Measurements from ENCODE around the gene OR8K5. TPM values are rescaled to one million over a fixed set of nuclear protein-coding genes. Genes with fewer than 3 reads are reported as not detected.
"Not testable (repeated sequence)": the region's sequence is repeated elsewhere in the genome, so short reads cannot be mapped to it uniquely, and the experiment has no call there.

The OR8K5 gene, protein sequence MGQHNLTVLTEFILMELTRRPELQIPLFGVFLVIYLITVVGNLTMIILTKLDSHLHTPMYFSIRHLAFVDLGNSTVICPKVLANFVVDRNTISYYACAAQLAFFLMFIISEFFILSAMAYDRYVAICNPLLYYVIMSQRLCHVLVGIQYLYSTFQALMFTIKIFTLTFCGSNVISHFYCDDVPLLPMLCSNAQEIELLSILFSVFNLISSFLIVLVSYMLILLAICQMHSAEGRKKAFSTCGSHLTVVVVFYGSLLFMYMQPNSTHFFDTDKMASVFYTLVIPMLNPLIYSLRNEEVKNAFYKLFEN
- total RNA-seq, result not detected
- long read RNA-seq, result 0 reads

DNA sequence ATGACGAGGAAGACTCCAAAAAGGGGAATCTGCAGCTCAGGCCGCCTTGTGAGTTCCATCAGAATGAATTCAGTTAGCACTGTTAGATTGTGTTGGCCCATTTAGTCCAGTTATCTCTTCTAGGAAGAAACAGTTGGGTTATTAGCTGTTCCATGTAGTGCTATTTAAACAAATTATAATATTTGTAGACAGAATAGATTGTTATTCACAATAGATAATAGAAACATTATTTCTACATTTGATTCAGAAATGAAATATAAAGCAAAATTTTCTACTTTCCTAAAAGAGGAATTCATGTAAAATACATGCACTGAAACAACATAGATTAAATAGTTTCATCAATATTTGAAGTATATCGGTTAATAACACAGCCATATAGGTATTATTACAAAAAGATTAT lies at the start of gene OR8K5:
OR8K5 (minus strand) TSS at position 101 of the 400 bp plus-strand sequence; CDS start at position 101, 0 bp downstream.
- DNase-seq (no peak), ATAC-seq (no peak)
- intact Hi-C loops (cut with micrococcal nuclease), result no loop called here

DNA sequence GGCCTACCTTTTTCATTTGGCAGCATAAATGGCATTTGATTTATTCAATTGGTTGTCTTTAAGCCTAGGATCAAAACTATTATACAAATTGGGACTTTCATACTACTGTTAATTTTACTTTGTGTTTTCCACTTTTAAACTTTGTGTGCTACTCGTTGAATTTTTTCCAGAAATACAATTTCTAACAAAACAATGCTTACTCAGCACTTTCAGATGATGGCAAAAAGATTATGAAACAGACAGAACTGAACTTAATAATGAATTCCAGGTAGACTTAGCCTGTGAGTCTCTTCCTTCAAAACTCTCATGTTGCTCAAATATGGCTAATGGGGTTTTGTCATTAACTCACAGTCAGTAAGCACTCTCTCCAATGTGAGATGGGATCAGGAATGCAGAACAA lies 47.7 kb upstream of the OR8K5 start:
- no peak for ATAC-seq
- intact Hi-C loops (cut with micrococcal nuclease), result no loop called here
- no peak for DNase-seq

DNA sequence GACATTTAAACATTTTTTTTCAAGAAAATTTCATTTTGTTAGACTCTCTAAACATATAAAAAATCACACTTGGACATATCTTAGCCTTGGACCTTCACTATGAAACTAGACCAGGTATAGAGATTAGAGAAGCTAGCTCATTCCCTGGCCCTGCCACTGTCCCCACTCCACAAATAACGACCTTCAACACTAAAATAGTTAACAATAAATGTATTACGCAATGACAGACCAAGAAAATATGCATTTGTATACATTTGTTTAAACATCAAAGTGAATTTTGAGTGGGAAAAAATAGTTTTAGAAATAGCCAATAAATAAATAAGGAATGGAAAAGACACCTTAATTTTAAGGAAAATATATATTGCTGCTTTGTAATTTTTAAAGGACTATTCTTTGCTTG lies 37.2 kb upstream of the OR8K5 start:
- intact Hi-C loops (cut with micrococcal nuclease), result no loop called here
- DNase-seq (no peak), ATAC-seq (no peak)

DNA sequence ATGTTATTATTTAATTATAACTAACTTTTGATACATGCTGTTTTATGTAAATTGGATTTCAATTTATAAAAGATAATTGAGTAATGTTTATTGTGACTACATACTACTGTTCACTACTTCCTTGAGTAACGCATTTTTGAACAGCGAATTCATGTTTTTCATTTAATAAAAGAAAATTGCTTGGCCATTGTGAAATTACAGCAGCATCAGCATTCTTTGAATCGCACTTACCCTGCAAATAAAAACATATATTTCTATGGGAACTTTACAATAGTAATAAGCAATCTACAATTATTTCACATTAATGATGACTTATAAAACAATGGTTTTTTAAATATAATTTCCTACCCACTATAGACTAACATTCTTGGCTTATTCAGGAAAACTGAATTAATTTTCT lies 36.6 kb upstream of the OR8K5 start:
- DNase-seq, result no peak
- no peak for ATAC-seq
- intact Hi-C loops (cut with micrococcal nuclease), result no loop called here

DNA sequence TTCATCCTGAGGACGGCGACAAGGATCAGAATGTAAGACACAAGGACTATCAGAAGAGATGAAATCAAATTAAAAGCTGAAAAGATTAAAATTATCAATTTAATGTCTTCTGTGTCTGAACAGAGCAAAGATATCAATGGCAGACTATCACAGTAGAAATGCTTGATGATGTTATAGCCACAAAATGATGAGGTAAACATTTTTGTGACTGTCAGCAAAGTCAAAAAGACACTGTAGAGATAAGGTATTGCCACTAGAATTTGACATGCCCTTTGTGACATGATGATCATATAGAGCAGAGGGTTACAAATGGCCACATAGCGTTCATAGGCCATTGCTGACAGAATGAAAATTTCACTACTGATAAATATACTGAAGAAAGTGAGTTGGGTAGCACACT lies 28.5 kb upstream of the OR8K5 start:
- intact Hi-C loops (cut with micrococcal nuclease), result no loop called here
- no peak for ATAC-seq
- DNase-seq, result no peak

DNA sequence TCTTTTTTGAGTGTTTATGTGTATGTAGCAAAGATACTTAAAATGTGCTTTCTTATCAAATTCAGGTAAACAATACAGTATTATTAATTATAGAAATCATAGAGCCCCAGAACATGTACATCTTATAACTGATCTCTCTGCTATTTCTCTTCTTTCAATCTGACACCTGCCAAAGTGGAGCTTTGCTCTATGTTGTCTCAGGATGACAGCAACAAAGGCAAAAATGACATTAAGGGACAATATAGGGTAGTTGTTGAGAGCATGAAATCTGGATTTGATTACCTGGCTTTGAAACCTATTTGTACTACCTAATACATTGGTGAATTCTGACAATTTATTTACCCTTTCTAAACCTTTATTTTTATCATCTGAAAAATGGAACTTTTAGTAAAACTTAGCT lies 23.3 kb upstream of the OR8K5 start:
- DNase-seq (no peak), ATAC-seq (no peak)
- intact Hi-C loops (cut with micrococcal nuclease), result no loop called here

DNA sequence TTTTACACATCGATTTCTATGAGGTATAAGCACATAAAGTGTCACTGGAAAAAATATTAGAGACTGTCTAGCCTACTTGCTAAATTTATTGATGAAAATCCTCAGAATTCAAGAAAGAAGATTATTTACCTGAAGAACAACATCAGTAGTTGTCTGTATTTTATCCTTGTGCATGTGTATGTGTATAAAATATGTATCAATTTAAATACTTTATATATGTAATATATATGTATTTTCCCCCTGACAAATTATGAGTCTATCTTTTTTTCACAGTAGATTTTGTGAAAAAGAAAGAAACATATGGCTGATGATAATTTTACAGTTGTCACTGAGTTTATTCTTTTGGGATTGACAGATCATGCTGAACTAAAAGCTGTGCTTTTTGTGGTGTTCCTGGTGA lies 16.2 kb upstream of the OR8K5 start, which contains the start of gene OR5J2:
OR5J2 (plus strand) TSS at position 301 of the 400 bp plus-strand sequence; CDS start at position 301, 0 bp downstream.
- ATAC-seq, result no peak
- DNase-seq, result no peak
- intact Hi-C loops (cut with micrococcal nuclease), result no loop called here

DNA sequence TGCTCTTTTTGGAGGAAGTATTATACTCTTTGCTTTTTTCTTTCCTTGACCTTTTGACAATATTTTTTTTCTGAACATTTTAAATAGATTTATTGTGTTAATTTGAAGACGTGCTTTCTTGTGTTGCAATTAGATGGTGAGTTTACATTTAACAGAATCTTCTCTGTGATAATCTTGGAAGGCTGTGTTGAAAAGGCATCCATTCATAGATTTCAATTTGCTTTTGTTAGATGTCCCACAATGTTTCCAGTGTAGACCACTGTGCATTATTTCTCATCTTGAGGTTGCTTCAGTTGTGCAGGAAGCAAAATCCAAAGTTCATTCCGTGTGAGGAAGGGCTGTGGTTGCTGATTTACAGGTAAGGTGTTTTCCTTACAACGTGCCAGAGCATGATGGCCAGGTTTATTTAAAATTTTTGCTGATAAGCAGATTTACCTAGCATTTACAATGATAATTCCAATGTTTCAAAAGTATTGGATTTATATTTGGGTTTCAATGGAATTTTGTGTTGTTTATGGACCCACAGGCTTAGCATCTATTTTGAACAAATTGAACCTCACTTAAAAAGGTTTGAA lies 12.2 kb upstream of the OR8K5 start:
- DNase-seq (no peak), ATAC-seq (no peak)
- intact Hi-C loops (cut with micrococcal nuclease), result no loop called here

DNA sequence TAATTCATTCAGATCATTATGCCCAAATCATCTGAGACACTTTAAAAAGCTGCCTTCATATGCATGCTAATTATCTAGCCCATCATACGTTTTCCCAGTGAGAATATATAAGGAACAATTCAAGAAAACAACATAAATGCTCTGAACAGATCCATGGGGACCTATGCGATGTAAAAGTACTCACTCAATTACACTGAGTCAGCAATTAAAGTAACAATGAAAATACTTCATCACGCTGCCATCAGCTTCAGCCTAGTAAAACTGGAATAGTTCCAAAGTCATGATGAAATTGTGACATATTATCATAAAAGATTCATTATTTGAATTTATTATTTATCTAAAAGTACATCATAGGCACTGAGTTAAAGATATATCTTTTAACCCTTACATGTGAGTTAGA lies 3.7 kb upstream of the OR8K5 start:
- ATAC-seq, result no peak
- intact Hi-C loops (cut with micrococcal nuclease), result no loop called here

DNA sequence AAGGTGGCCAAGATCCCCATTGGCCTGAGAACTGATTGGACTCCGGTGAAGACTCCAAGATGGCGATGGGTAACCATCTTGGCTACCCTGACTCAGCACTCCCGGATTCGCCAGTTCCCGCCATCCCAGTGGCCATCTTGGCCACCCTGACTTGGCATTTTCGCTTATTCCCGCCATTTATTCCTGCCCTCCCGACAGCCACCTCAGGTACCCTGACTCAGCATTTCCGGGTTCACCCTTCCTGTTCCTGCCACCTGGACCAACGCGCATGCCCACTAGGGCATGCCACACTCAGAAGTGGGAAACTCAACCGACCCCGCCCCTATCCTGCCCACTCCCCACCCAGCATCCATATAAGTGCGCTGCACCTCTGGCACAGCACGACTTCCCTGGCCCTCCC lies 7.8 kb downstream of the OR8K5 start:
- intact Hi-C loops (cut with micrococcal nuclease), result no loop called here
- DNase-seq (no peak), ATAC-seq (no peak)

More for the DNA sequence above, 3.7 kb upstream of the OR8K5 start:
- no peak for DNase-seq

DNA sequence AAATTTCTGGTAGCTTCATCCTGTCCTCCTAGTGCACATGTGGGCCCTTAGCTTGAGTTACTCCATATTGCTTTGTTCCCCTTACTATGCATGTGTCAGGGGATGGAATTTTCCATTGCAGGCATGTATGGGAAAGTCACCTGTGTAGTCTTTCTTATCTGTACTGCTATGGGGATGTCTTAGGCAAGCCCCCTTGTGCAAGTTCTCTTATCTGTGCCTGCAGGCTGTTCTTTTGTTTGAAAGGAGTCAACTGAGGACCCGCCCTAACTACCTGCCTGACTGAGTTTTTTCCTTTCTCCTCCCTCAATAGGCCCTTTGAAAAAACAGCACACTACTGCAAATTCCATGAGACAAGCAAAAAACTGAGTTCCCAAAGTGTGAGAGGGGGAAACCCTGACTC lies 8.7 kb downstream of the OR8K5 start:
- intact Hi-C loops (cut with micrococcal nuclease), result no loop called here
- no peak for ATAC-seq
- no peak for DNase-seq

DNA sequence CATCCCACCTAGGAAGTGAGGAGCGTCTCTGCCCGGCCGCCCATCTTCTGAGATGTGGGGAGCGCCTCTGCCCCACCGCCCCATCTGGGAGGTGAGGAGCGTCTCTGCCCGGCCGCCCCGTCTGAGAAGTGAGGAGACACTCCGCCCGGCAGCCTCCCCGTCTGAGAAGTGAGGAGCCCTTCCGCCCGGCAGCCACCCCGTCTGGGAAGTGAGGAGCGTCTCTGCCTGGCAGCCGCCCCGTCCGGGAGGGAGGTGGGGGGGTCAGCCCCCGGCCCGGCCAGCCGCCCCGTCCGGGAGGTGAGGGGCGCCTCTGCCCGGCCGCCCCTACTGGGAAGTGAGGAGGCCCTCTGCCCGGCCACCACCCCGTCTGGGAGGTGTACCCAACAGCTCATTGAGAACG lies 16.4 kb downstream of the OR8K5 start:
- ATAC-seq; DNase-seq; intact Hi-C loops (cut with micrococcal nuclease): not testable (repeated sequence)

DNA sequence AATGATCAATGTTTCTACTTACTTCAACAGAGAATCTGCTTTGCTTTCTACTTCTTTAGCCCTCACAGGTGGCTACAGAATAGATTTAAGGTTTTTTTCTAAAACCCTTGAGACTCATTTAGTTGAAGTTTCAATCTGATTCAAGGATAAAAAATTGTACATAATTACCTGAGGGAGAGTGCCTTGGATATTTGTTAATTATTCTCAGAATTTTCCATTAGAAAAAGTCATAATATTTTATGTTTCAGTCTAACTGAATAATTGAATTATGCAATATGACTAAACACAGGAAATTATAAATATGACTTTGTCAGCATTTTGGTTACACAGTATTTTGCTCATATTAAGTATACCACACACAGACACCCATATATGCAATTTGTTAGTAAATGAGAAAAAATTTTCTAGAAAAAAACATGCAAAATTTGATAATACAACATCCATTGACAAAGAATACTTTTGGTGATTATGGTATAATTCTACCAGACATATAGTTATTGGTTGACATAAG lies 19.9 kb downstream of the OR8K5 start, which contains the start of gene OR8J3:
OR8J3 (minus strand) TSS at position 51 of the 511 bp plus-strand sequence. CDS start 2,483 bp downstream, outside the sequence.
- DNase-seq (no peak), ATAC-seq (no peak)
- intact Hi-C loops (cut with micrococcal nuclease), result no loop called here

DNA sequence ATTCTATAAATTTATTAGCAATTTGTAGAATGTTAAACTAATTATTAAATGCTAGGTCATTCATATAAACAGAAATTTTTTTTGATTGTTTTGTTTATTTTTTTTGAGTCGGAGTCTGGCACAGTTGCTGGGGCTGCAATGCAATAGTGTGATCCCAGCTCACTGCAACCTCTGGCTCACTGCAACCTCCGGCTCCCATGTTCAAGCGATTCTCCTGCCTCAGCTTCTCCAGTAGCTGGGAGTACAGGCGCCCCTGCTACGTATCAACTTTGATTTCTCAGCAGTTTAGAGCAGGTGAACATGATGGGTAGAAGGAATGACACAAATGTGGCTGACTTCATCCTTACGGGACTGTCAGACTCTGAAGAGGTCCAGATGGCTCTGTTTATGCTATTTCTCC lies 38.0 kb downstream of the OR8K5 start, which contains the start of gene OR8H3:
OR8H3 (plus strand) TSS at position 301 of the 400 bp plus-strand sequence; CDS start at position 301, 0 bp downstream.
- ATAC-seq (no peak), DNase-seq (no peak)
- intact Hi-C loops (cut with micrococcal nuclease), result no loop called here

Other genes starting within 250 kb of the OR8K5 start
- gene OR5W2, start 245.7 kb downstream of the OR8K5 start, total RNA-seq, result not detected
- gene OR5I1, start 223.9 kb downstream of the OR8K5 start, total RNA-seq, result not detected
- gene OR10AG1, start 190.4 kb downstream of the OR8K5 start, total RNA-seq, result not detected
- not detected for gene OR5F1, start 165.7 kb downstream of the OR8K5 start, total RNA-seq
- not detected for gene OR5AS1, start 132.7 kb downstream of the OR8K5 start, total RNA-seq
- gene OR8I2, start 67.0 kb downstream of the OR8K5 start, total RNA-seq, result not detected
- gene OR8H2, start 56.6 kb downstream of the OR8K5 start, total RNA-seq, result not detected
- not detected for gene OR8H3, start 37.9 kb downstream of the OR8K5 start, total RNA-seq
- gene OR8J3, start 20.1 kb downstream of the OR8K5 start, total RNA-seq, result not detected
- gene OR5J2, start 16.3 kb upstream of the OR8K5 start, total RNA-seq, result not detected
- gene OR5T2, start 73.9 kb upstream of the OR8K5 start, total RNA-seq, result not detected
- gene OR5T3, start 91.9 kb upstream of the OR8K5 start, total RNA-seq, result not detected
- not detected for gene OR5T1, start 113.8 kb upstream of the OR8K5 start, total RNA-seq
- gene OR8H1, start 131.9 kb upstream of the OR8K5 start, total RNA-seq, result not detected
- not detected for gene OR8K3, start 154.8 kb upstream of the OR8K5 start, total RNA-seq
- not detected for gene OR8K1, start 185.7 kb upstream of the OR8K5 start, total RNA-seq
- not detected for gene OR8J1, start 194.0 kb upstream of the OR8K5 start, total RNA-seq
- not detected for gene OR8U1, start 215.3 kb upstream of the OR8K5 start, total RNA-seq